Natural killer cell (primary cell): Measurements from ENCODE around the gene ZNF431. TPM values are rescaled to one million over a fixed set of nuclear protein-coding genes. Genes with fewer than 3 reads are reported as not detected.
A peak's percentile ranks its signal among the peaks of the same experiment; 100 is the strongest.

ENCODE experiments used
- ATAC-seq, 3 donors: fragments of 150-1000 bp in 2 of 3; fragments of 200-7000 bp in 1 of 3; cut with Tn5 transposase; 1 replicate in 1 of 3; 2 replicates in 2 of 3; pipeline ENCODE4 v1.10.0; 2021; ENCODE audit warnings: mild to moderate bottlenecking in 2 of 3, moderate library complexity in 2 of 3
- DNase-seq, 2 donors: peaks; one replicate each; pipeline versions ENCODE4 v3.0.0 to v3.0.0-alpha.2; 2013 to 2021; ENCODE audit warnings: mixed read lengths in 1 of 2
- H3K27ac ChIP-seq: one replicate; pipeline ENCODE4 v1.5.1; 2013; ENCODE audit warnings: mild to moderate bottlenecking, low read length
- H3K27me3 ChIP-seq: one replicate; pipeline ENCODE4 v1.6.1; 2013; ENCODE audit warnings: low read length; ENCODE audit not compliant: control insufficient read depth, insufficient read depth
- H3K36me3 ChIP-seq: one replicate; pipeline ENCODE4 v1.6.1; 2013; ENCODE audit warnings: low read length; ENCODE audit not compliant: control insufficient read depth, insufficient read depth
- H3K4me1 ChIP-seq: one replicate; pipeline ENCODE4 v1.6.1; 2013; ENCODE audit warnings: low read length; ENCODE audit not compliant: control insufficient read depth, insufficient read depth
- H3K4me3 ChIP-seq: one replicate; pipeline ENCODE4 v1.5.1; 2013; ENCODE audit warnings: low read length
- H3K9me3 ChIP-seq: one replicate; pipeline ENCODE4 v1.6.1; 2013; ENCODE audit warnings: low read length; ENCODE audit not compliant: control insufficient read depth, insufficient read depth
- H3K27ac Mint-ChIP-seq, 2 donors: one replicate each; pipeline ENCODE4 v1.8.0; 2022; ENCODE audit warnings: mild to moderate bottlenecking in 2 of 2, mixed read lengths in 2 of 2, moderate library complexity in 1 of 2
- H3K27me3 Mint-ChIP-seq, 2 donors: one replicate each; pipeline ENCODE4 v1.8.0; 2022; ENCODE audit warnings: low read depth in 2 of 2, mixed read lengths in 2 of 2
- H3K36me3 Mint-ChIP-seq: one replicate; pipeline ENCODE4 v1.8.0; 2022; ENCODE audit warnings: mixed read lengths
- H3K4me1 Mint-ChIP-seq, 2 donors: one replicate each; pipeline ENCODE4 v1.8.0; 2022; ENCODE audit warnings: mixed read lengths in 2 of 2
- H3K4me3 Mint-ChIP-seq: one replicate; pipeline ENCODE4 v1.8.0; 2022; ENCODE audit warnings: mild to moderate bottlenecking, moderate library complexity, mixed read lengths
- H3K9me3 Mint-ChIP-seq, 2 donors: one replicate each; pipeline ENCODE4 v1.8.0; 2022; ENCODE audit warnings: mixed read lengths in 2 of 2
- WGBS: methylation state at CpG from one replicate; pipeline ENCODE4 v1.1.7; 2013; ENCODE audit warnings: missing lambda C conversion rate; ENCODE audit not compliant: insufficient coverage; 5-methylcytosine and 5-hydroxymethylcytosine counted together
- intact Hi-C: fragments of 100-400 bp; cut with micrococcal nuclease; formaldehyde crosslinking; loops from one replicate; pipeline ENCODE4 v1.14.2; 2022
- total RNA-seq, 4 donors: library from RNA; stranded (reverse); fragments of 120-200 nt in 1 of 4; gene quantifications; one replicate each; pipeline versions ENCODE4 v1.2.3 to v1.2.4, GENCODE V29; 2013 to 2022
- TF ChIP-seq, protein P1 (sequence below): fragments of 200-600 bp; IDR thresholded peaks from one replicate; pipeline ENCODE4 v1.8.0; 2022; ENCODE audit warnings: antibody characterized with exemption

Gene ZNF431
- total RNA-seq, 3 donors from 2014 or later (not counting 1 experiment from before 2014, with no cell fraction given): 30.1 to 39.7 (median 30.4) TPM

DNA sequence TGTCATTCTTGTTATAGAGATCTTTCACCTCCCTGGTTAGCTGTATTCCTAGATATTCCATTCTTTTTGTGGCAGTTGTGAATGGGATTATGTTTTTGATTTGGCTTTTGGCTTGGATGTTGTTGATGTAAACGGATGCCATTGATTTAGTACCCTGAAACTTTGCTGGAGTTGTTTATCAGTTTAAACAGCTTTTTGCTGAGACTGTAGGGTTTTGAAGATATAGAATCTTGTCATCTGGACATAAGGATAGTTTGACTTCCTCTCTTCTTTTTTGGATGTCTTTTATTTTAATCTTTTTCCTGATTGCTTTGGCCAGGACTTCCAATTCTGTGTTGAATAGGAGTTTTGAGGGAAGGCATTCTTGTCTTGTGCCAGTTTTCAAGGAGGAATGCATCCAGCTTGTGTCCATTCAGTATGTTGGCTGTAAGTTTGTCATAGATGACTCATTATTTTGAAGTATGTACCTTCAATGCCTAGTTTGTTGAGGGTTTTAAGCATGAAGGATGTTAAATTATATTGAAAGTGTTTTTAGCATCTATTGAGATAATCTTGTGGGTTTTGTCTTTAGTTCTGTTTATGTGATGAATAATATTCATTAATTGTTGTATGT, 16.8 kb downstream of the ZNF431 start:
- no peaks in the 10 kb centered on the region for H3K36me3 Mint-ChIP-seq
- Histone ChIP-seq H3K36me3 (peaks cover 4% of the 10 kb centered on the region), H3K9me3 (no peaks in the 10 kb centered on the region), H3K4me1 (no peaks in the 10 kb centered on the region), H3K4me3 (no peak overlapping the region), H3K27ac (no peak overlapping the region), H3K27me3 (no peaks in the 10 kb centered on the region)
- TF ChIP-seq, protein P1, sequence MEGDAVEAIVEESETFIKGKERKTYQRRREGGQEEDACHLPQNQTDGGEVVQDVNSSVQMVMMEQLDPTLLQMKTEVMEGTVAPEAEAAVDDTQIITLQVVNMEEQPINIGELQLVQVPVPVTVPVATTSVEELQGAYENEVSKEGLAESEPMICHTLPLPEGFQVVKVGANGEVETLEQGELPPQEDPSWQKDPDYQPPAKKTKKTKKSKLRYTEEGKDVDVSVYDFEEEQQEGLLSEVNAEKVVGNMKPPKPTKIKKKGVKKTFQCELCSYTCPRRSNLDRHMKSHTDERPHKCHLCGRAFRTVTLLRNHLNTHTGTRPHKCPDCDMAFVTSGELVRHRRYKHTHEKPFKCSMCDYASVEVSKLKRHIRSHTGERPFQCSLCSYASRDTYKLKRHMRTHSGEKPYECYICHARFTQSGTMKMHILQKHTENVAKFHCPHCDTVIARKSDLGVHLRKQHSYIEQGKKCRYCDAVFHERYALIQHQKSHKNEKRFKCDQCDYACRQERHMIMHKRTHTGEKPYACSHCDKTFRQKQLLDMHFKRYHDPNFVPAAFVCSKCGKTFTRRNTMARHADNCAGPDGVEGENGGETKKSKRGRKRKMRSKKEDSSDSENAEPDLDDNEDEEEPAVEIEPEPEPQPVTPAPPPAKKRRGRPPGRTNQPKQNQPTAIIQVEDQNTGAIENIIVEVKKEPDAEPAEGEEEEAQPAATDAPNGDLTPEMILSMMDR: no peak
- peak overlapping the region; percentile 50 to 65 for H3K27ac Mint-ChIP-seq
- no peak for ATAC-seq
- no peaks in the 10 kb centered on the region for H3K9me3 Mint-ChIP-seq
- peaks cover 44 to 46% of the 10 kb centered on the region in 2 donors for H3K4me1 Mint-ChIP-seq
- WGBS: 100% methylated on average over 1 of the region's 1 CpG
- no peak for DNase-seq
- intact Hi-C loops: no loop called here
- H3K4me3 Mint-ChIP-seq: no peak overlapping the region
- H3K27me3 Mint-ChIP-seq: no peaks in the 10 kb centered on the region

DNA sequence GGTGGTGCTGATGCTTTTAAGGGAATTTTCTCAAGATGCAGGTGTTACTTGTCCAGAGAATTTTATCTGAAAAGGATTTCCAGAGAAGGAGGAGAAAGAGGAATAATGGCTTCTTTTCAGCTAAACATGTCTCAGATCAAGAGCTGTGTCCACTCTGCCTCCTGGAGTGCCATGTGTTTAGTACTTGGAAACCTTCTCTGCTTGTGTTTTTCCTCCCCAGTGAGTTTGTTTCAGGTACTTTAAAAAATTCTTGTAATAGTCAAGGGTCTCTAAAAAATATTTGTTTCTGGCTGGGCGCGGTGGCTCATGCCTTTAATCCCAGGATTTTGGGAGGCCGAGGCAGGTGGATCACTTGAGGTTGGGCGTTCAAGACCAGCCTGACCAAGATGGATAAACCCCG, 22.7 kb downstream of the ZNF431 start:
- no peak overlapping the region for H3K27ac ChIP-seq
- Mint-ChIP-seq H3K36me3 (no peaks in the 10 kb centered on the region), H3K4me3 (no peak overlapping the region), H3K9me3 (no peaks in the 10 kb centered on the region), H3K27ac (no peak overlapping the region), H3K4me1 (peaks cover 18 to 23% of the 10 kb centered on the region in 2 donors), H3K27me3 (no peaks in the 10 kb centered on the region)
- DNase-seq: no peak
- H3K27me3 ChIP-seq: no peaks in the 10 kb centered on the region
- H3K4me1 ChIP-seq: no peaks in the 10 kb centered on the region
- intact Hi-C loops: no loop called here
- TF ChIP-seq, protein P1: no peak
- WGBS: over 99% methylated on average over 5 of the region's 5 CpGs
- no peaks in the 10 kb centered on the region for H3K9me3 ChIP-seq
- no peak for ATAC-seq
- no peak overlapping the region for H3K4me3 ChIP-seq
- peaks cover 19% of the 10 kb centered on the region for H3K36me3 ChIP-seq

DNA sequence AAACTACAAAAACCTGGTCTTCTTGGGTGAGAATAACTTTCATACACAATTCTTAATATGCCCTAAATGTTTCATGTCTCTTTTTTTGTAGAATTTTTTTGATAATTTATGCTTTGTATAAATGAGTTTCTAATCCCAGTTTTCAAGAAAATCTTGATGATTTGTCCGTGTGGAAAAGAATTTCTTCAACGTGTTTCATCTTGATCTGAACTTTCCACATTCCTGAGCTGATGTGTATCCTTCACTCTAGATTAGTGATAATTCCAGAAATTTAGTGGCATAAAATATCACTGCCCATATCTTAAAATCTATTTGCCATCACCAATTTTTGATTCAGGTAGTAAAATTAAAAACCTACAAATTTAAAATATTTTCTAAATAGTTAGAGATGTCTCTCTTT, 24.6 kb downstream of the ZNF431 start:
- no peak for ATAC-seq
- Mint-ChIP-seq H3K9me3 (no peaks in the 10 kb centered on the region), H3K4me3 (no peak overlapping the region), H3K4me1 (peaks cover 8 to 13% of the 10 kb centered on the region in 2 donors), H3K27ac (no peak overlapping the region), H3K36me3 (no peaks in the 10 kb centered on the region), H3K27me3 (no peaks in the 10 kb centered on the region)
- H3K36me3 ChIP-seq: peaks cover 24% of the 10 kb centered on the region
- DNase-seq: no peak
- no CpG with 5 or more reads among the region's 2 CpGs for WGBS
- TF ChIP-seq, protein P1: no peak
- H3K4me3 ChIP-seq: no peak overlapping the region
- H3K27ac ChIP-seq: no peak overlapping the region
- no peaks in the 10 kb centered on the region for H3K9me3 ChIP-seq
- intact Hi-C loops: no loop called here
- H3K27me3 ChIP-seq: no peaks in the 10 kb centered on the region
- no peaks in the 10 kb centered on the region for H3K4me1 ChIP-seq
